NCI-H1694 (cell line): Measurements from ENCODE around the gene CTXND2.

Source experiments
- DNase-seq: peaks from one replicate; lab custom pipeline; 2025; lab: John Stamatoyannopoulos, UW

Gene CTXND2

GRCh38 chr1:150961756-150962155, 74.8 kb downstream of the CTXND2 start:
- no peak for DNase-seq
